HG03571 (cell line): ENCODE data around the gene KIT.

Experiments
- ATAC-seq: cut with Tn5 transposase; IDR thresholded peaks from one replicate; pipeline ENCODE4 v1.9.1; 2021; ENCODE audit not compliant: unreplicated experiment

KIT gene

GRCh38 chr4:54743562-54743961 lies 85.8 kb downstream of the KIT start:
- ATAC-seq: no peak

- no peak for ATAC-seq
Observed at GRCh38 chr4:54744487-54744886, 86.7 kb downstream of the KIT start.

GRCh38 chr4:54745031-54745770 lies 87.4 kb downstream of the KIT start:
- no peak for ATAC-seq

GRCh38 chr4:54746218-54746617 lies 88.5 kb downstream of the KIT start:
- ATAC-seq: no peak

- no peak for ATAC-seq
Observed at GRCh38 chr4:54750341-54750740, 92.6 kb downstream of the KIT start.

DNA sequence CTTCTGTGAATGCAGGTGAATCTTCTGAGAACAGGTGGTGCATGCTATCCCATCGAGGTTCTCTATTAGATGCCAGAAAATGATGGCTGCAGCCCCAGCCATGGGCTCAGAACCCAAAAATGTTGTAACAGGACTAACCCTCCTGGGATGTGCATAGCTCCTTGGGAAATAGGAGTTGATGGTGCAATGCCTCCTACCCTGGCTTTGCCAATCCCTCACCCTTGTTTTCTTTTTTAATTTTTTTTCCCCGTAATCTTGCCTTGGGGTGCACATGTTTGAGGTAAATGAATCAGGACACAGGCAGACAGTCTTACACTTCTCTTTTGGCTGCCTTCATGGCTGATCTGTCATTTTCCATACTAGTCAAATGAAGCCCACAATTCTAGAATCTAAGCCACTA lies 96.6 kb downstream of the KIT start:
- ATAC-seq: no peak

GRCh38 chr4:54764476-54764875 lies 106.7 kb downstream of the KIT start:
- no peak for ATAC-seq

DNA sequence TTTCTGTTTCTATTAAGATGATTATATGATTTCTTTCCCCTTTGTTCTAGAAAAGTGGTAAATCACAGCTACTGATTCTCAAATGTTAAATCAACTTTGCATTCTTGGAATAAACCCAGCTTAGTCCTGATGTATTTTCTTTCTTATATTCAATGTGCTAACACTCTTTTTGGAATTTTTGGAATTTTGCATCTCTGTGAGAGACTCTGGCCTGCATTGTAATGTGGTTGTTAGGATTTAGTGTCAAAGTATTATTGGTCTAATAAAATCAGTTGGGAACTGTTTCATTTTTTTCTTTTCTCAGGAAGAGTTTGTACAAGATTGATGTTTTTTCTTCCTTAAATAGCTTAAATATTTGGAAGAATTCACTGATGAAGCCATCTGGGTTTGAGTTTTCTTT lies 109.6 kb downstream of the KIT start:
- no peak for ATAC-seq

GRCh38 chr4:54773022-54773421 lies 115.3 kb downstream of the KIT start:
- no peak for ATAC-seq

GRCh38 chr4:54779036-54779435 lies 121.3 kb downstream of the KIT start:
- no peak for ATAC-seq

- ATAC-seq: no peak
Observed at GRCh38 chr4:54779476-54780148, 121.9 kb downstream of the KIT start.

- no peak for ATAC-seq
Observed at GRCh38 chr4:54780149-54780495, 122.4 kb downstream of the KIT start.

GRCh38 chr4:54781756-54782155 lies 124.0 kb downstream of the KIT start:
- ATAC-seq: no peak

- no peak for ATAC-seq
Observed at GRCh38 chr4:54783402-54784110, 125.8 kb downstream of the KIT start.

DNA sequence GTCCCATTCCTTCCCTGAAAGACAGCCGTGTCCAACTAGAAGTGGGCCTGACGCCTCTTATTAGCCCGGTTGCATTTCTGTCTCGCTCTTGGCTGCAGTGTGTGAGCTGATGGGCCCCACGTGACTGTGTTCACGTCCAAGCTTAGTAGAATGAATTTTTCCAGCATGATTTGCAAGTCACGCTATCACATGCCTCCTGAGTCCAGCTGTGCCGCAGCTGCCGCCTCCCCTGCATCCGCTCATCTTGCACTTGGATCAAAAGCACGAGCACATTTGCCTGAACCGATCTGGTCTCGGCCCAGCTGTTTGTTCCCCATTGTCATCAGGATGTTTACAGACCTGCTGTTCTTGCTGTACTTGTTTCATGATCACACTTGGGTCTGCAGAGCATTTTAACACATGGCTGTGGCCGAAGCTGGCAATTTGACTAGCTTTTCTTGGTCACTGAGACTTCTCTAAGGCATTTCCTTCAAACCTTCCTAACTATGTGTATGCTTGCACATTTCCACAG lies 126.5 kb downstream of the KIT start:
- no peak for ATAC-seq
